ENCODE results near the gene FAM149B1. TPM values are rescaled to one million over a fixed set of nuclear protein-coding genes. Genes with fewer than 3 reads are reported as not detected.

The FAM149B1 gene
- total RNA-seq, 4 donors from 2014 or later, result 2.2 to 6.9 (median 5.6) TPM

GRCh38 chr10:73215749-73216148, 47.8 kb downstream of the FAM149B1 start:
- Histone ChIP-seq H3K36me3 (peaks cover 0 to 13% of the 10 kb centered on the region in 2 donors), H3K9me3 (no peaks in the 10 kb centered on the region), H3K4me1 (no peaks in the 10 kb centered on the region), H3K27me3 (no peaks in the 10 kb centered on the region), H3K27ac (no peak overlapping the region), H3K4me3 (no peak overlapping the region)
- no peak for DNase-seq
- no peak for ATAC-seq
- in situ Hi-C loops (cut with MboI; ENCODE audit: low sequenced_read_pairs in 4 of 4), result no loop called here
- intact Hi-C loops (cut with DNase I; ENCODE audit: low total_unique reads), result no loop called here
- no peak for TF ChIP-seq POLR2A (IDR thresholded peaks at IDR 0.05)
- TF ChIP-seq, protein P1, sequence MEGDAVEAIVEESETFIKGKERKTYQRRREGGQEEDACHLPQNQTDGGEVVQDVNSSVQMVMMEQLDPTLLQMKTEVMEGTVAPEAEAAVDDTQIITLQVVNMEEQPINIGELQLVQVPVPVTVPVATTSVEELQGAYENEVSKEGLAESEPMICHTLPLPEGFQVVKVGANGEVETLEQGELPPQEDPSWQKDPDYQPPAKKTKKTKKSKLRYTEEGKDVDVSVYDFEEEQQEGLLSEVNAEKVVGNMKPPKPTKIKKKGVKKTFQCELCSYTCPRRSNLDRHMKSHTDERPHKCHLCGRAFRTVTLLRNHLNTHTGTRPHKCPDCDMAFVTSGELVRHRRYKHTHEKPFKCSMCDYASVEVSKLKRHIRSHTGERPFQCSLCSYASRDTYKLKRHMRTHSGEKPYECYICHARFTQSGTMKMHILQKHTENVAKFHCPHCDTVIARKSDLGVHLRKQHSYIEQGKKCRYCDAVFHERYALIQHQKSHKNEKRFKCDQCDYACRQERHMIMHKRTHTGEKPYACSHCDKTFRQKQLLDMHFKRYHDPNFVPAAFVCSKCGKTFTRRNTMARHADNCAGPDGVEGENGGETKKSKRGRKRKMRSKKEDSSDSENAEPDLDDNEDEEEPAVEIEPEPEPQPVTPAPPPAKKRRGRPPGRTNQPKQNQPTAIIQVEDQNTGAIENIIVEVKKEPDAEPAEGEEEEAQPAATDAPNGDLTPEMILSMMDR (IDR thresholded peaks at IDR 0.05 in 4 of 5, conservative IDR thresholded peaks at IDR 0.05 in 1 of 5), result no peak

GRCh38 chr10:73217628-73218027, 49.7 kb downstream of the FAM149B1 start:
- no peak for TF ChIP-seq POLR2A (IDR thresholded peaks at IDR 0.05)
- TF ChIP-seq, protein P1 (IDR thresholded peaks at IDR 0.05 in 4 of 5, conservative IDR thresholded peaks at IDR 0.05 in 1 of 5), result no peak
- no peak overlapping the region for H3K4me3 ChIP-seq
- peaks cover 0 to 13% of the 10 kb centered on the region in 2 donors for H3K36me3 ChIP-seq
- ATAC-seq (no peak), DNase-seq (no peak)
- no peak overlapping the region for H3K27ac ChIP-seq
- no peaks in the 10 kb centered on the region for H3K4me1 ChIP-seq
- intact Hi-C loops (cut with DNase I; ENCODE audit: low total_unique reads) (no loop called here), in situ Hi-C loops (cut with MboI; ENCODE audit: low sequenced_read_pairs in 4 of 4) (no loop called here)
- no peaks in the 10 kb centered on the region for H3K27me3 ChIP-seq
- H3K9me3 ChIP-seq, result no peaks in the 10 kb centered on the region

DNA sequence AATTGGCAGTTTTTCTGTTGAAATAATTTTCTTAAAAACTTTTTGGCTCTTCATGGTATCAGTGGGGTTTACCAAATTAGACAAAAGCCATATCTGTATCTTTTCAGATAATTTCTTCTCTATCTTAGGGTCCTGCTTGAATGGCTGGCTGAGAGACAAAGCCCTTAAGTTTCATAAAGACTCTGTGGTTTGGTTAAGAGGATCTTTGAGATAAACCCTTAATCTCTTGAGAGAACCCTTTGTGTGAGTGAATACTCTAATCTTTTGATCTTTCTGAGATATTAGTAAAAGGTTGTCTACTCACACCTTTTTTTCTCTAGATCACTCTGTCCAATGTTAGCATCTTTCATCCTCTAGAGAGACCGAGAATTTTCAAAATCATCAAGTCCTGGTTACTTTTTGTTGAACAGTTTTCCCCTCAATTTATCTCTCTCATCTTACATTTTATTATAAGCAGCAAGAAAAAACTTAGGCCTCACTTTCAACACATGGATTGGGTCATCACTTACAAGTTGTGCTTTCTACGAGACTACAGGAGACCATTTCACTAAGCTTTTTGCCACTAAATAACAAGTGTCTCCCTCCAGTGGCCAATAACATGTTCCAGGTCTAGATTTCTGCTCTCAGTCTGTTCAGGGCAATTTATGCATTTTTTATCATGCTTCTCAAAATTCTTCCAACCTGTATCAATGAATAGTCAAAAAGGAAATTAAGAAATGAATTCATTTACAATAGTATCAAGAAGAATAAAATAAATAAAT, 50.7 kb downstream of the FAM149B1 start:
- H3K4me1 ChIP-seq, result no peaks in the 10 kb centered on the region

GRCh38 chr10:73219384-73219783, 51.5 kb downstream of the FAM149B1 start:
- no peak overlapping the region for H3K27ac ChIP-seq
- DNase-seq (no peak), ATAC-seq (no peak)
- H3K9me3 ChIP-seq, result no peaks in the 10 kb centered on the region
- no peak overlapping the region for H3K4me3 ChIP-seq
- H3K27me3 ChIP-seq, result no peaks in the 10 kb centered on the region
- TF ChIP-seq POLR2A (IDR thresholded peaks at IDR 0.05), result no peak
- TF ChIP-seq, protein P1 (IDR thresholded peaks at IDR 0.05 in 4 of 5, conservative IDR thresholded peaks at IDR 0.05 in 1 of 5), result no peak
- no peaks in the 10 kb centered on the region for H3K4me1 ChIP-seq
- peaks cover 0 to 13% of the 10 kb centered on the region in 2 donors for H3K36me3 ChIP-seq
- intact Hi-C loops (cut with DNase I; ENCODE audit: low total_unique reads) (no loop called here), in situ Hi-C loops (cut with MboI; ENCODE audit: low sequenced_read_pairs in 4 of 4) (no loop called here)

More for the DNA sequence above, 50.7 kb downstream of the FAM149B1 start:
- Histone ChIP-seq H3K9me3 (no peaks in the 10 kb centered on the region), H3K27ac (no peak overlapping the region), H3K4me3 (no peak overlapping the region), H3K36me3 (peaks cover 0 to 13% of the 10 kb centered on the region in 2 donors), H3K27me3 (no peaks in the 10 kb centered on the region)
- in situ Hi-C loops (cut with MboI; ENCODE audit: low sequenced_read_pairs in 4 of 4) (no loop called here), intact Hi-C loops (cut with DNase I; ENCODE audit: low total_unique reads) (no loop called here)
- TF ChIP-seq, protein P1 (IDR thresholded peaks at IDR 0.05 in 4 of 5, conservative IDR thresholded peaks at IDR 0.05 in 1 of 5), result no peak
- TF ChIP-seq POLR2A (IDR thresholded peaks at IDR 0.05), result no peak
- no peak for DNase-seq
- no peak for ATAC-seq

All from gastrocnemius medialis (tissue), 4 donors.